Mesenchymal stem cell (in vitro differentiated cells and primary cell): ENCODE measurements around the gene SEC24C.

Source experiments
- DNase-seq: peaks from one replicate; pipeline ENCODE4 v3.0.0-alpha.2; 2013
- H2AFZ ChIP-seq: one replicate; pipeline ENCODE4 v1.6.1; 2013; ENCODE audit warnings: low read depth, mild to moderate bottlenecking, control low read depth, inconsistent platforms, low read length, moderate library complexity
- H2AK5ac ChIP-seq: 2 replicates; pipeline ENCODE4 v1.6.1; 2013; ENCODE audit warnings: low read length, moderate library complexity, mild to moderate bottlenecking, inconsistent platforms; ENCODE audit not compliant: severe bottlenecking
- H2BK120ac ChIP-seq: one replicate; pipeline ENCODE4 v1.6.1; 2013; ENCODE audit warnings: low read depth, mild to moderate bottlenecking, inconsistent platforms, low read length, moderate library complexity
- H2BK12ac ChIP-seq, 2 experiments: one replicate each; pipeline ENCODE4 v1.6.1; 2013; ENCODE audit warnings: inconsistent platforms in 2 of 2, low read length in 2 of 2, mild to moderate bottlenecking in 2 of 2, moderate library complexity in 2 of 2, control low read depth in 1 of 2
- H2BK15ac ChIP-seq: one replicate; pipeline ENCODE4 v1.6.1; 2013; ENCODE audit warnings: mild to moderate bottlenecking, low read depth, inconsistent platforms; ENCODE audit not compliant: poor library complexity, severe bottlenecking
- H2BK5ac ChIP-seq: 2 replicates; pipeline ENCODE4 v1.6.1; 2013; ENCODE audit warnings: low read depth, mild to moderate bottlenecking, low read length, control low read depth, inconsistent platforms; ENCODE audit not compliant: poor library complexity, severe bottlenecking
- H3K14ac ChIP-seq, 2 experiments: one replicate each; pipeline ENCODE4 v1.6.1; 2013; ENCODE audit warnings: inconsistent platforms in 2 of 2, low read length in 2 of 2, control low read depth in 1 of 2, mild to moderate bottlenecking in 1 of 2, moderate library complexity in 1 of 2
- H3K18ac ChIP-seq, 2 experiments: one replicate each; pipeline ENCODE4 v1.6.1; 2013; ENCODE audit warnings: inconsistent platforms in 2 of 2, low read length in 2 of 2, control low read depth in 1 of 2, low read depth in 1 of 2, mild to moderate bottlenecking in 1 of 2
- H3K23ac ChIP-seq, 2 experiments: one replicate each; pipeline ENCODE4 v1.6.1; 2013; ENCODE audit warnings: inconsistent platforms in 2 of 2, low read length in 2 of 2, mild to moderate bottlenecking in 2 of 2, moderate library complexity in 2 of 2, control low read depth in 1 of 2
- H3K27ac ChIP-seq: 2 replicates; pipeline ENCODE4 v1.5.1; 2013; ENCODE audit warnings: mild to moderate bottlenecking, moderate library complexity, low read length, control low read depth, inconsistent platforms; ENCODE audit not compliant: poor library complexity, severe bottlenecking
- H3K27me3 ChIP-seq, 2 experiments: 2 replicates each; pipeline versions ENCODE4 v1.6.1 to v1.7.0; 2013; ENCODE audit warnings: low read length in 2 of 2, mild to moderate bottlenecking in 2 of 2, moderate library complexity in 2 of 2, control low read depth in 1 of 2, inconsistent platforms in 1 of 2; ENCODE audit not compliant: control insufficient read depth in 1 of 2, insufficient read depth in 1 of 2
- H3K36me3 ChIP-seq, 2 experiments: 2 replicates each; pipeline versions ENCODE4 v1.6.1 to v1.7.0; 2013; ENCODE audit warnings: low read length in 2 of 2, control low read depth in 1 of 2, inconsistent platforms in 1 of 2, low read depth in 1 of 2, mild to moderate bottlenecking in 1 of 2; ENCODE audit not compliant: insufficient read depth in 2 of 2, control insufficient read depth in 1 of 2
- H3K4ac ChIP-seq, 2 experiments: one replicate each; pipeline ENCODE4 v1.6.1; 2013; ENCODE audit warnings: inconsistent platforms in 2 of 2, low read length in 2 of 2, mild to moderate bottlenecking in 2 of 2, moderate library complexity in 2 of 2, control low read depth in 1 of 2, low read depth in 1 of 2
- H3K4me1 ChIP-seq: 2 replicates; pipeline ENCODE4 v1.6.1; 2013; ENCODE audit warnings: low read depth, low read length, control low read depth; ENCODE audit not compliant: control insufficient read depth, insufficient read depth
- H3K4me2 ChIP-seq: 2 replicates; pipeline ENCODE4 v1.6.1; 2013; ENCODE audit warnings: low read length, mild to moderate bottlenecking, inconsistent platforms; ENCODE audit not compliant: poor library complexity, severe bottlenecking
- H3K4me3 ChIP-seq, 2 experiments: 2 replicates each; pipeline versions ENCODE4 v1.5.1 to v1.7.0; 2013; ENCODE audit warnings: low read length in 2 of 2, mild to moderate bottlenecking in 2 of 2, control low read depth in 1 of 2, low read depth in 1 of 2; ENCODE audit not compliant: insufficient read depth in 1 of 2
- H3K79me1 ChIP-seq: replicated peaks from 2 replicates; pipeline ENCODE4 v1.6.1; 2013; ENCODE audit warnings: mild to moderate bottlenecking, control low read depth, low read length, inconsistent platforms; ENCODE audit not compliant: poor library complexity, severe bottlenecking
- H3K9ac ChIP-seq: 2 replicates; pipeline ENCODE4 v1.7.0; 2013; ENCODE audit warnings: mild to moderate bottlenecking, low read length, moderate library complexity
- H3K9me3 ChIP-seq: 2 replicates; pipeline ENCODE4 v1.7.0; 2013; ENCODE audit warnings: mild to moderate bottlenecking, low read length; ENCODE audit not compliant: control insufficient read depth
- H4K8ac ChIP-seq: one replicate; pipeline ENCODE4 v1.6.1; 2013; ENCODE audit warnings: inconsistent platforms, mild to moderate bottlenecking, low read length, moderate library complexity
- H4K91ac ChIP-seq: one replicate; pipeline ENCODE4 v1.6.1; 2013; ENCODE audit warnings: mild to moderate bottlenecking, low read length, inconsistent platforms
- WGBS: methylation state at CpG from one replicate; pipeline ENCODE4 v1.1.7; 2013; ENCODE audit warnings: mixed read lengths; 5-methylcytosine and 5-hydroxymethylcytosine counted together

SEC24C gene

GRCh38 chr10:73800560-73801252, 56.5 kb downstream of the SEC24C start:
- Histone ChIP-seq H3K9me3 (no peaks in the 10 kb centered on the region), H2BK120ac (no peak overlapping the region), H3K36me3 (peaks cover 81 to 96% of the 10 kb centered on the region in 2 experiments), H2BK5ac (no peak overlapping the region), H3K27me3 (no peaks in the 10 kb centered on the region), H2BK15ac (no peak overlapping the region), H2AK5ac (no peak overlapping the region), H3K4me2 (no peak overlapping the region), H3K9ac (no peak overlapping the region), H2AFZ (no peak overlapping the region), H3K4ac (no peak overlapping the region), H3K27ac (no peak overlapping the region), H2BK12ac (no peak overlapping the region), H3K14ac (no peak overlapping the region), H3K18ac (no peak overlapping the region), H3K4me1 (peaks cover 2% of the 10 kb centered on the region), H4K91ac (no peak overlapping the region), H3K23ac (no peak overlapping the region), H4K8ac (no peak overlapping the region), H3K4me3 (no peak overlapping the region), H3K79me1 (peaks cover 2% of the 10 kb centered on the region)
- no peak for DNase-seq
- 95% methylated on average over 15 of the region's 20 CpGs for WGBS

GRCh38 chr10:73801253-73801590, 57.0 kb downstream of the SEC24C start:
- Histone ChIP-seq H3K14ac (no peak overlapping the region), H3K4me2 (no peak overlapping the region), H2BK12ac (no peak overlapping the region), H3K4me1 (peaks cover 2% of the 10 kb centered on the region), H2BK15ac (no peak overlapping the region), H3K4me3 (no peak overlapping the region), H3K9ac (no peak overlapping the region), H3K79me1 (peaks cover 3% of the 10 kb centered on the region), H2AFZ (no peak overlapping the region), H3K36me3 (peaks cover 84 to 97% of the 10 kb centered on the region in 2 experiments), H2BK5ac (no peak overlapping the region), H2BK120ac (no peak overlapping the region), H2AK5ac (no peak overlapping the region), H3K27ac (no peak overlapping the region), H3K4ac (no peak overlapping the region), H3K18ac (no peak overlapping the region), H3K9me3 (no peaks in the 10 kb centered on the region), H3K27me3 (no peaks in the 10 kb centered on the region), H3K23ac (no peak overlapping the region), H4K8ac (no peak overlapping the region), H4K91ac (no peak overlapping the region)
- 94% methylated on average over 13 of the region's 13 CpGs for WGBS
- DNase-seq, result no peak

- 94% methylated on average over 11 of the region's 11 CpGs for WGBS
- no peak overlapping the region for H2AK5ac ChIP-seq
- no peak for DNase-seq
- no peaks in the 10 kb centered on the region for H3K9me3 ChIP-seq
- H3K79me1 ChIP-seq, result peaks cover 13% of the 10 kb centered on the region
- H2BK12ac ChIP-seq, result no peak overlapping the region
- no peak overlapping the region for H3K4me3 ChIP-seq
- no peak overlapping the region for H2BK15ac ChIP-seq
- H3K4me1 ChIP-seq, result peaks cover 2% of the 10 kb centered on the region
- no peak overlapping the region for H4K91ac ChIP-seq
- no peak overlapping the region for H3K27ac ChIP-seq
- H3K4ac ChIP-seq, result no peak overlapping the region
- no peak overlapping the region for H2BK5ac ChIP-seq
- H3K18ac ChIP-seq, result no peak overlapping the region
- H3K23ac ChIP-seq, result no peak overlapping the region
- no peak overlapping the region for H2BK120ac ChIP-seq
- peaks cover 86 to 97% of the 10 kb centered on the region in 2 experiments for H3K36me3 ChIP-seq
- H3K4me2 ChIP-seq, result no peak overlapping the region
- H2AFZ ChIP-seq, result no peak overlapping the region
- H3K9ac ChIP-seq, result peak overlapping the region; percentile 1
- H3K27me3 ChIP-seq, result no peaks in the 10 kb centered on the region
- H3K14ac ChIP-seq, result no peak overlapping the region
- no peak overlapping the region for H4K8ac ChIP-seq
These were observed 58.3 kb downstream of the SEC24C start for GRCh38 chr10:73802276-73802991.

GRCh38 chr10:73803680-73804286, 59.6 kb downstream of the SEC24C start:
- H4K91ac ChIP-seq, result no peak overlapping the region
- no peak overlapping the region for H2BK12ac ChIP-seq
- H3K4ac ChIP-seq, result no peak overlapping the region
- H2BK15ac ChIP-seq, result no peak overlapping the region
- H3K23ac ChIP-seq, result no peak overlapping the region
- no peak overlapping the region for H3K14ac ChIP-seq
- no peaks in the 10 kb centered on the region for H3K9me3 ChIP-seq
- no peak overlapping the region for H2BK5ac ChIP-seq
- no peaks in the 10 kb centered on the region for H3K27me3 ChIP-seq
- H2BK120ac ChIP-seq, result no peak overlapping the region
- H2AK5ac ChIP-seq, result no peak overlapping the region
- peaks cover 24% of the 10 kb centered on the region for H3K79me1 ChIP-seq
- peaks cover 87 to 96% of the 10 kb centered on the region in 2 experiments for H3K36me3 ChIP-seq
- H3K18ac ChIP-seq, result no peak overlapping the region
- no peak overlapping the region for H3K4me3 ChIP-seq
- H3K4me1 ChIP-seq, result peaks cover 2% of the 10 kb centered on the region
- no peak overlapping the region for H3K27ac ChIP-seq
- H4K8ac ChIP-seq, result peak overlapping the region; percentile 32
- H2AFZ ChIP-seq, result no peak overlapping the region
- no peak for DNase-seq
- H3K4me2 ChIP-seq, result no peak overlapping the region
- H3K9ac ChIP-seq, result no peak overlapping the region
